ENCODE data around the gene CANT1. TPM values are rescaled to one million over a fixed set of nuclear protein-coding genes. Genes with fewer than 3 reads are reported as not detected.
"Not testable (repeated sequence)": the region's sequence is repeated elsewhere in the genome, so short reads cannot be mapped to it uniquely, and the experiment has no call there.

The CANT1 gene
- total RNA-seq, 1 experiment from 2014 or later, result 62.5 TPM

GRCh38 chr17:79022507-79022991, 13.0 kb upstream of the CANT1 start:
- POLR2A ChIA-PET, result no interaction called here

GRCh38 chr17:79021929-79022328, 12.4 kb upstream of the CANT1 start:
- H3K36me3 Mint-ChIP-seq (ENCODE audit: insufficient read depth, unreplicated experiment); H3K27me3 Mint-ChIP-seq (ENCODE audit: insufficient read depth, unreplicated experiment); DNase-seq (ENCODE audit: unreplicated experiment); H3K9me3 Mint-ChIP-seq (ENCODE audit: unreplicated experiment); BruUV-seq (replicated peaks); H3K27ac Mint-ChIP-seq (ENCODE audit: low read depth, unreplicated experiment); intact Hi-C loops (cut with micrococcal nuclease); H3K4me3 Mint-ChIP-seq (ENCODE audit: unreplicated experiment): not testable (repeated sequence)
- ChIA-PET CTCF (interaction anchor here (0.7 to 1.8 kb wide), 9 partner anchors 20 to 370 kb away, joined by 3 to 7 read pairs (median 5); no protein-coding TSS in a partner anchor), POLR2A (interaction anchor here (0.6 to 0.7 kb wide), 2 partner anchors 13 to 29 kb away, joined by 3 to 4 read pairs; no protein-coding TSS in a partner anchor)
- peaks cover 38% of the 10 kb centered on the region for H3K4me1 Mint-ChIP-seq (ENCODE audit: insufficient read depth, unreplicated experiment)

More at GRCh38 chr17:79022507-79022991, 13.0 kb upstream of the CANT1 start:
- no peak overlapping the region for H3K4me3 Mint-ChIP-seq (ENCODE audit: unreplicated experiment)
- DNase-seq (ENCODE audit: unreplicated experiment), result no peak
- intact Hi-C loops (cut with micrococcal nuclease), result no loop called here
- peaks cover 44% of the 10 kb centered on the region for H3K4me1 Mint-ChIP-seq (ENCODE audit: insufficient read depth, unreplicated experiment)
- CTCF ChIA-PET, result interaction anchor here (0.6 to 1.8 kb wide), 7 partner anchors 14 to 225 kb away, joined by 3 to 7 read pairs (median 4); no protein-coding TSS in a partner anchor
- no peaks in the 10 kb centered on the region for H3K27me3 Mint-ChIP-seq (ENCODE audit: insufficient read depth, unreplicated experiment)
- peaks cover 12% of the 10 kb centered on the region for H3K36me3 Mint-ChIP-seq (ENCODE audit: insufficient read depth, unreplicated experiment)
- no peak overlapping the region for H3K27ac Mint-ChIP-seq (ENCODE audit: low read depth, unreplicated experiment)
- TF ChIP-seq, protein P1, sequence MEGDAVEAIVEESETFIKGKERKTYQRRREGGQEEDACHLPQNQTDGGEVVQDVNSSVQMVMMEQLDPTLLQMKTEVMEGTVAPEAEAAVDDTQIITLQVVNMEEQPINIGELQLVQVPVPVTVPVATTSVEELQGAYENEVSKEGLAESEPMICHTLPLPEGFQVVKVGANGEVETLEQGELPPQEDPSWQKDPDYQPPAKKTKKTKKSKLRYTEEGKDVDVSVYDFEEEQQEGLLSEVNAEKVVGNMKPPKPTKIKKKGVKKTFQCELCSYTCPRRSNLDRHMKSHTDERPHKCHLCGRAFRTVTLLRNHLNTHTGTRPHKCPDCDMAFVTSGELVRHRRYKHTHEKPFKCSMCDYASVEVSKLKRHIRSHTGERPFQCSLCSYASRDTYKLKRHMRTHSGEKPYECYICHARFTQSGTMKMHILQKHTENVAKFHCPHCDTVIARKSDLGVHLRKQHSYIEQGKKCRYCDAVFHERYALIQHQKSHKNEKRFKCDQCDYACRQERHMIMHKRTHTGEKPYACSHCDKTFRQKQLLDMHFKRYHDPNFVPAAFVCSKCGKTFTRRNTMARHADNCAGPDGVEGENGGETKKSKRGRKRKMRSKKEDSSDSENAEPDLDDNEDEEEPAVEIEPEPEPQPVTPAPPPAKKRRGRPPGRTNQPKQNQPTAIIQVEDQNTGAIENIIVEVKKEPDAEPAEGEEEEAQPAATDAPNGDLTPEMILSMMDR (IDR thresholded peaks at IDR 0.05; ENCODE audit: unreplicated experiment), result no peak
- H3K9me3 Mint-ChIP-seq (ENCODE audit: unreplicated experiment), result no peaks in the 10 kb centered on the region
- no TSS peak for BruUV-seq (replicated peaks)

DNA sequence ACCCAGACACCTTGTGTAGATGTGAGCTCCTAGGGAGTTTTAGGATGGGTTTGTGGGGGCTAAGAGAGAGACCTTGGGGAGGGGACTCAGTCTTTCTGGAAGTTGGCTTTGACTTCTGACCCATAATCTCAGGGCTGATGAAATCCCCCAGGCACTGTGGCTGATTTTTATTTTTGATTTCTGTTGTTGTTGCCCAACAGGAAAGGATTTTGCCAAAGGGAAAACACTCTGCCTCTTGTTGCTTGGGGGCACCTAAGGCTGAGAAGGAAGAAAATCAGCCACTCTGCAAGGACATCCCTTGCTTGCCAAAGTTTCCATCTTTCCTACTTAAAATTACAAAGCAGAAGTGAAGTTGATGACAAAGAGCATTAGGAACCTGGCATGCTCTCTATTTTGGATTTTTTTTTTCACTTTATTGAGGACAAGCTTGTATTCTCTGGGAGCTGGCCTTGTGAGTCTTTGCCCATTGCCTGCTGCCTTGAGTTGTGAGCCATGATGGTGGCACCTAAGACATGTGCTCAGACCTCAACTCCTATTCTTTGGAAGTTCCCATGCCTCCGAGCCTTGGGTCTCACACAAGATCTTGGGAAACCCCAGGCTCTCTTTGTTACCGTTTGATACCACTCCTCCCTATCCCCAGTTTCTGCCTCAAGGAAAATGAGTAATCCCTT, 11.2 kb upstream of the CANT1 start:
- peaks cover 29% of the 10 kb centered on the region for H3K4me1 Mint-ChIP-seq (ENCODE audit: insufficient read depth, unreplicated experiment)
- no peaks in the 10 kb centered on the region for H3K27me3 Mint-ChIP-seq (ENCODE audit: insufficient read depth, unreplicated experiment)
- intact Hi-C loops (cut with micrococcal nuclease), result no loop called here
- TF ChIP-seq, protein P1 (IDR thresholded peaks at IDR 0.05; ENCODE audit: unreplicated experiment), result no peak
- H3K4me3 Mint-ChIP-seq (ENCODE audit: unreplicated experiment), result no peak overlapping the region
- ChIA-PET CTCF (interaction anchor here (0.8 to 1.8 kb wide), 11 partner anchors 8 to 372 kb away, joined by 3 to 14 read pairs (median 5); no protein-coding TSS in a partner anchor), POLR2A (interaction anchor here (0.6 to 1.3 kb wide), 4 partner anchors 11 to 495 kb away, joined by 3 to 4 read pairs (median 3); partner anchors contain the start of gene CANT1)
- H3K36me3 Mint-ChIP-seq (ENCODE audit: insufficient read depth, unreplicated experiment), result no peaks in the 10 kb centered on the region
- peak overlapping the region; percentile 35 for H3K27ac Mint-ChIP-seq (ENCODE audit: low read depth, unreplicated experiment)
- no TSS peak for BruUV-seq (replicated peaks)
- DNase-seq (ENCODE audit: unreplicated experiment), result peak; percentile 80
- no peaks in the 10 kb centered on the region for H3K9me3 Mint-ChIP-seq (ENCODE audit: unreplicated experiment)

DNA sequence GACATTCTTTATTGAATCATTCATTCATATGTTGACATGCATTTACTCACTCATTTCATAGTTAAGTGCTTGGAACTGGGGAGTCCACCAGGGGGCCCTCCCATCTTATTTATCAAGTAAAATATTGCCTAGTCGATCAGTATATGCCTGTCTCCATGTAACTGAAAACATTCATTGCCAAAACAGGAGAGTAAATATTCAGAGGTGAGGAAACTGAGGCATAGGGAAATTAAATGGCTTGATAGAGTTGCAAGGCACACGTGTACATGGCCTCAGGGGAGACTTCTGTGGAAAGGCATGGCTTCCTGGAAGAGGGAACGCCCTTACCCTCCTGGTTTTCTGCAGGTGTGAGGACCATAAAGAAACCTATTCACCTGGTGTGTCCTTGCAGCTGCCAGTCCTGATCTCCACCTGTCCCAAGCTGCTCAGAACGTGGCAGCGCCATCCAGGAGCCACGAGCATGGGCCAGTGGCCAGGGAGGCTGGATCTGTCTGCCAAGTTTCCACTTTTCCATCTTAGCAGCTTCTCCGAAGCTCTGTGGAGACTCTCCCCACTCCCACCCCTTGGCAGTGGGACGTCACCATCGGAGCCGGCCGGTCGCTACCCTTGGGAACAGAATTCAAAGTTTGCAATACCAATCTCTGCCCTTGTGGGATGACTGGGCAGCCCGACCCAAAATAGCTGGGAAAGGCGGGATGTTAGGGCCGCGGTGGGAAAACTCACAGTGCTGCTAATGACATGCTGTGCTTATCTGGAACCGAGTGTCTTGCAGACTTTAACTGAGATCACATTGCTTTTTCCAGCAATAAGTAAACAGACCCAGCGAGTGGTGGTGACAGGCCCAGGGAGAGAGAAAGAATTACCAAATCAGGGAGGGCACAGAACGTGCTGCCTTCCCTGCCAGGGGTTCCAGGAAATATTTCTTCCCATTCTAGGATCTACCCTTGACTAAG, 10.3 kb upstream of the CANT1 start:
- intact Hi-C loops (cut with micrococcal nuclease), result loop anchor here (1.0 to 10.0 kb wide), 3 partner anchors 22 to 375 kb away; no protein-coding TSS in a partner anchor
- peak overlapping the region; percentile 35 for H3K27ac Mint-ChIP-seq (ENCODE audit: low read depth, unreplicated experiment)
- no peak overlapping the region for H3K4me3 Mint-ChIP-seq (ENCODE audit: unreplicated experiment)

More for the DNA sequence above, 10.3 kb upstream of the CANT1 start:
- TF ChIP-seq, protein P1 (IDR thresholded peaks at IDR 0.05; ENCODE audit: unreplicated experiment), result peak; percentile 84
- no TSS peak for BruUV-seq (replicated peaks)
- POLR2A ChIA-PET, result interaction anchor here (0.6 to 1.3 kb wide), 5 partner anchors 10 to 494 kb away, joined by 3 to 4 read pairs (median 3); partner anchors contain the start of gene CANT1
- H3K27me3 Mint-ChIP-seq (ENCODE audit: insufficient read depth, unreplicated experiment), result no peaks in the 10 kb centered on the region
- peak; percentile 77 for DNase-seq (ENCODE audit: unreplicated experiment)
- H3K9me3 Mint-ChIP-seq (ENCODE audit: unreplicated experiment), result no peaks in the 10 kb centered on the region
- no peaks in the 10 kb centered on the region for H3K36me3 Mint-ChIP-seq (ENCODE audit: insufficient read depth, unreplicated experiment)
- CTCF ChIA-PET, result interaction anchor here (0.6 to 1.8 kb wide), 13 partner anchors 9 to 1063 kb away, joined by 3 to 14 read pairs (median 5); no protein-coding TSS in a partner anchor
- peaks cover 24% of the 10 kb centered on the region for H3K4me1 Mint-ChIP-seq (ENCODE audit: insufficient read depth, unreplicated experiment)

All from MCF 10A (cell line).